HepG2 (cell line): ENCODE measurements around the gene RAP2A. TPM values are rescaled to one million over a fixed set of nuclear protein-coding genes. Genes with fewer than 3 reads are reported as not detected.

Experiments
- ATAC-seq: fragments of 200-7000 bp; cut with Tn5 transposase; 3 replicates; pipeline ENCODE4 v1.9.1; 2020; ENCODE audit warnings: mild to moderate bottlenecking, moderate library complexity
- BruUV-seq: library from RNA; stranded (reverse); fragments of 400-500 nt; replicated peaks from 2 replicates; lab custom pipeline; 2021; lab: Mats Ljungman, UMichigan
- CTCF ChIA-PET: fragments of 300-600 bp; formaldehyde crosslinking; extraction: SDS; loops from one replicate; lab custom pipeline; 2021; ENCODE audit warnings: low total read pairs, inconsistent platforms, low intra/inter-chr PET ratio; lab: Yijun Ruan, JAX
- POLR2A ChIA-PET: fragments of 350-600 bp; sonication (Branson Sonifier 250); formaldehyde crosslinking; loops from one replicate; lab custom pipeline; 2020; ENCODE audit warnings: antibody characterized with exemption, inconsistent platforms; lab: Yijun Ruan, JAX
- DNase-seq: peaks from one replicate; pipeline ENCODE4 v3.0.0-alpha.2; 2015; ENCODE audit warnings: low spot score
- FAIRE-seq: peaks from 3 replicates; lab custom pipeline; 2011; peaks lifted over from hg19 to GRCh38; lab: Jason Lieb, UNC
- H2AFZ ChIP-seq: one replicate; pipeline ENCODE4 v1.6.1; 2011; ENCODE audit warnings: low read length, inconsistent platforms
- H3K27ac ChIP-seq: fragments of 300-600 bp; 3 replicates; pipeline ENCODE4 v1.8.0; 2011; ENCODE audit warnings: mixed run types, mild to moderate bottlenecking, mixed read lengths, low read length, inconsistent platforms; ENCODE audit not compliant: insufficient read depth; ENCODE audit errors: extremely low read length
- H3K27me3 ChIP-seq, 2 experiments: fragments of 200-600 bp in 1 of 2; 2 replicates in 1 of 2; 3 replicates in 1 of 2; pipeline versions ENCODE4 v1.6.0 to v1.8.0; 2011; ENCODE audit warnings: low read length in 2 of 2, mild to moderate bottlenecking in 2 of 2, moderate library complexity in 2 of 2, inconsistent platforms in 1 of 2; ENCODE audit not compliant: insufficient read depth in 2 of 2, control insufficient read depth in 1 of 2
- H3K36me3 ChIP-seq, 2 experiments: fragments of 200-600 bp in 1 of 2; replicated peaks in 1 of 2; 2 replicates in 1 of 2; 3 replicates in 1 of 2; pipeline versions ENCODE4 v1.5.1 to v1.8.0; 2011; ENCODE audit warnings: low read length in 2 of 2, inconsistent platforms in 1 of 2; ENCODE audit not compliant: insufficient read depth in 2 of 2, control insufficient read depth in 1 of 2
- H3K4me1 ChIP-seq: 2 replicates; pipeline ENCODE4 v1.5.1; 2012; ENCODE audit warnings: low read length, inconsistent platforms; ENCODE audit not compliant: insufficient read depth
- H3K4me2 ChIP-seq: 2 replicates; pipeline ENCODE4 v1.6.0; 2011; ENCODE audit warnings: low read depth, low read length, inconsistent platforms
- H3K4me3 ChIP-seq, 3 experiments: fragments of 200-600 bp in 1 of 3; sonication (generic), shearing (Covaris generic) in 1 of 3; replicated peaks in 1 of 3; 2 replicates each; pipeline ENCODE4 v1.5.1; 2011 to 2016; ENCODE audit warnings: low read length in 3 of 3, inconsistent platforms in 2 of 3, low read depth in 2 of 3, mild to moderate bottlenecking in 2 of 3, control low read depth in 1 of 3, mixed read lengths in 1 of 3; ENCODE audit not compliant: insufficient read depth in 1 of 3
- H3K79me2 ChIP-seq: one replicate; pipeline ENCODE4 v1.6.1; 2011; ENCODE audit warnings: low read length, inconsistent platforms; ENCODE audit not compliant: insufficient read depth
- H3K9ac ChIP-seq: 2 replicates; pipeline ENCODE4 v1.6.0; 2011; ENCODE audit warnings: mild to moderate bottlenecking, low read depth, low read length, inconsistent platforms; ENCODE audit not compliant: insufficient read depth
- H3K9me3 ChIP-seq: 2 replicates; pipeline ENCODE4 v1.5.1; 2012; ENCODE audit warnings: mild to moderate bottlenecking, low read length
- H4K20me1 ChIP-seq: 2 replicates; pipeline ENCODE4 v1.6.0; 2011; ENCODE audit warnings: inconsistent platforms, mild to moderate bottlenecking, low read length, moderate library complexity; ENCODE audit not compliant: insufficient read depth
- CBX1 ChIP-seq: IDR thresholded peaks from one replicate; pipeline ENCODE4 v1.6.1; 2016; ENCODE audit warnings: antibody characterized with exemption, low read depth
- CCAR2 ChIP-seq: fragments of 200-400 bp; formaldehyde crosslinking; optimal IDR thresholded peaks from 2 replicates; pipeline ENCODE3; 2018; ENCODE audit warnings: low read depth, mild to moderate bottlenecking, low read length, moderate library complexity
- HDAC1 ChIP-seq: sonication (generic); formaldehyde crosslinking; IDR thresholded peaks from 2 replicates; pipeline ENCODE4 v1.5.1; 2020; ENCODE audit warnings: mild to moderate bottlenecking, missing genetic modification reagents
- MLLT10 ChIP-seq: sonication (generic); formaldehyde crosslinking; IDR thresholded peaks from 2 replicates; pipeline ENCODE4 v1.4.0; 2020; ENCODE audit warnings: missing genetic modification reagents
- PHF5A ChIP-seq: IDR thresholded peaks from one replicate; pipeline ENCODE4 v1.6.1; 2018; ENCODE audit warnings: low read depth, missing genetic modification reagents; ENCODE audit not compliant: unreplicated experiment
- RFX5 ChIP-seq: IDR thresholded peaks from 2 replicates; pipeline ENCODE4 v1.6.1; 2011; ENCODE audit warnings: low read depth, low read length, improper control_type of control experiment
- SIX1 ChIP-seq: sonication (generic); formaldehyde crosslinking; IDR thresholded peaks from 2 replicates; pipeline ENCODE4 v1.4.0; 2020; ENCODE audit warnings: missing genetic modification reagents, borderline replicate concordance
- SP2 ChIP-seq: sonication (generic); formaldehyde crosslinking; IDR thresholded peaks from 2 replicates; pipeline ENCODE4 v1.5.1; 2020; ENCODE audit warnings: mild to moderate bottlenecking, missing genetic modification reagents
- SP4 ChIP-seq: sonication (generic); formaldehyde crosslinking; IDR thresholded peaks from 2 replicates; pipeline ENCODE4 v1.8.1; 2023; ENCODE audit warnings: mild to moderate bottlenecking, missing genetic modification reagents
- ZKSCAN5 ChIP-seq: sonication (generic); formaldehyde crosslinking; IDR thresholded peaks from 2 replicates; pipeline ENCODE4 v1.5.1; 2020; ENCODE audit warnings: mild to moderate bottlenecking, missing genetic modification reagents
- ZNF264 ChIP-seq: sonication (generic); formaldehyde crosslinking; IDR thresholded peaks from 2 replicates; pipeline ENCODE4 v1.4.0; 2020; ENCODE audit warnings: missing genetic modification reagents
- ZNF30 ChIP-seq: sonication (generic); formaldehyde crosslinking; IDR thresholded peaks from 2 replicates; pipeline ENCODE4 v1.5.0; 2020; ENCODE audit warnings: mild to moderate bottlenecking, missing genetic modification reagents
- ZNF326 ChIP-seq: sonication (generic); formaldehyde crosslinking; IDR thresholded peaks from 2 replicates; pipeline ENCODE4 v1.4.0; 2020; ENCODE audit warnings: missing genetic modification reagents, borderline replicate concordance
- ZNF510 ChIP-seq: sonication (generic); formaldehyde crosslinking; IDR thresholded peaks from 2 replicates; pipeline ENCODE4 v1.4.0; 2020; ENCODE audit warnings: low read depth, mild to moderate bottlenecking, missing genetic modification reagents
- ZNF547 ChIP-seq: sonication (generic); formaldehyde crosslinking; IDR thresholded peaks from 2 replicates; pipeline ENCODE4 v1.5.1; 2020; ENCODE audit warnings: mild to moderate bottlenecking, missing genetic modification reagents
- ZNF740 ChIP-seq: sonication (generic); formaldehyde crosslinking; IDR thresholded peaks from 2 replicates; pipeline ENCODE4 v1.4.0; 2020; ENCODE audit warnings: missing genetic modification reagents
- ZNF792 ChIP-seq: IDR thresholded peaks from 2 replicates; pipeline ENCODE4 v1.6.1; 2016
- WGBS: methylation state at CpG from one replicate; pipeline ENCODE4 v1.1.6; 2017; ENCODE audit warnings: low lambda C conversion rate; 5-methylcytosine and 5-hydroxymethylcytosine counted together
- in situ Hi-C: cut with HindIII; loops from 2 replicates; pipeline ENCODE4 v1.10.0; 2017; ENCODE audit warnings: low pct_unique_long_range_greater_than_20kb; ENCODE audit not compliant: extremely low pct_ligation_motif_present
- intact Hi-C: fragments of 100-400 bp; cut with micrococcal nuclease; formaldehyde crosslinking; loops from one replicate; pipeline ENCODE4 v1.10.0; 2022; ENCODE audit not compliant: unreplicated experiment
- polyA plus RNA-seq, 8 experiments: library from polyadenylated mRNA; depleted of rRNA in 3 of 8; stranded (reverse) in 7 of 8; unstranded in 1 of 8; fragments of >200 nt; fragmentation: Illumina TruSeq in 4 of 8; extraction: Trizol in 4 of 8; gene quantifications; 2 replicates each; pipeline versions ENCODE4 v1.2.1 to v1.2.3, GENCODE V29; 2011 to 2016; ENCODE audit warnings: low read depth in 4 of 8, missing spikeins in 1 of 8, mixed read lengths in 1 of 8; ENCODE audit not compliant: insufficient read depth in 1 of 8
- total RNA-seq, 5 experiments: library from RNA; depleted of rRNA; stranded (reverse); fragments of >200 nt; fragmentation: Illumina TruSeq; extraction: Trizol; gene quantifications; 2 replicates each; pipeline ENCODE4 v1.2.3, GENCODE V29; 2016; ENCODE audit warnings: low read depth in 1 of 5
- TF ChIP-seq, protein P1 (sequence below): sonication (generic); formaldehyde crosslinking; IDR thresholded peaks from 2 replicates; pipeline ENCODE4 v1.4.0; 2020; ENCODE audit warnings: missing genetic modification reagents

RAP2A gene
- total and polyA plus RNA-seq, 2 of the 13 experiments (the other 11 are each of a cell fraction or from before 2014, with no cell fraction given) = 9.9 to 23.1 TPM

DNA sequence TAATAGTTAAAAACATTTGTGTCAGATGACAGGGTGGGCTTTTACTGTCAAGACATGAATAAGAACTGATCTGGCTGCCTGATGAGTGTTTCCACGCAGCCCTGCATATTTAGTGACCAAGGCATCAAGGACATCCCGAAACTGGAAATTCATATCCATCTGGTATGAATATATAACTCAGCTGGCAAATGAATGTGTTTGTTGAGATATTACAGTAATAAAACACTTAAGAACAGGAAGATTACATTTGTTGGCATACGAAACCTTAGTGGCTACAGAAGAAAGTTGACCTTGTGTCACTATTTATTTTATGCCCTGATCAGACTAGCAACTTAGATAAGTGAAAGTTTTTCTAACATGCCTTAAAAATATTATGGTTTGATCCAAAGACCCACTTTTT, 32.8 kb downstream of the RAP2A start:
- CTCF ChIA-PET = no interaction called here
- no peak for TF ChIP-seq SP4 (CRISPR knock-in tag)
- TF ChIP-seq ZNF264 (CRISPR knock-in tag) = no peak
- no peak for TF ChIP-seq ZNF740 (CRISPR knock-in tag)
- TF ChIP-seq CBX1 = no peak
- no peak for TF ChIP-seq ZNF30 (CRISPR knock-in tag)
- TF ChIP-seq MLLT10 = no peak
- TF ChIP-seq ZNF326 (CRISPR knock-in tag) = no peak
- no peak for TF ChIP-seq CCAR2
- TF ChIP-seq ZKSCAN5 (CRISPR knock-in tag) = no peak
- no peak for TF ChIP-seq SIX1 (CRISPR knock-in tag)
- no peak for TF ChIP-seq ZNF547 (CRISPR knock-in tag)
- no peak for TF ChIP-seq ZNF792 (CRISPR knock-in tag)
- no peak for TF ChIP-seq ZNF510 (CRISPR knock-in tag)
- no peak for TF ChIP-seq RFX5
- TF ChIP-seq, protein P1, sequence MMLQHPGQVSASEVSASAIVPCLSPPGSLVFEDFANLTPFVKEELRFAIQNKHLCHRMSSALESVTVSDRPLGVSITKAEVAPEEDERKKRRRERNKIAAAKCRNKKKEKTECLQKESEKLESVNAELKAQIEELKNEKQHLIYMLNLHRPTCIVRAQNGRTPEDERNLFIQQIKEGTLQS (CRISPR knock-in tag) = no peak
- no peak for TF ChIP-seq PHF5A (CRISPR knock-in tag)
- TF ChIP-seq SP2 (CRISPR knock-in tag) = no peak
- TF ChIP-seq HDAC1 = no peak
- Histone ChIP-seq H3K36me3 (peaks cover 2 to 12% of the 10 kb centered on the region in 2 experiments; a peak in 3 of 5 replicates), H3K9ac (no peak overlapping the region), H3K79me2 (no peaks in the 10 kb centered on the region), H3K27me3 (no peaks in the 10 kb centered on the region), H4K20me1 (no peaks in the 10 kb centered on the region), H3K4me2 (no peak overlapping the region), H3K27ac (no peak overlapping the region), H2AFZ (no peak overlapping the region), H3K4me3 (no peak overlapping the region), H3K4me1 (peaks cover 23% of the 10 kb centered on the region), H3K9me3 (no peaks in the 10 kb centered on the region)
- 97% methylated on average over 3 of the region's 3 CpGs for WGBS
- intact Hi-C loops = no loop called here
- ATAC-seq = no peak
- FAIRE-seq = no peak
- POLR2A ChIA-PET = no interaction called here
- DNase-seq = no peak
- BruUV-seq = no TSS peak
- in situ Hi-C loops = no loop called here
